SK-N-DZ (cell line): ENCODE data around the gene ALDH1L1.

ENCODE experiments used
- DNase-seq: peaks from one replicate; pipeline ENCODE4 v3.0.0-alpha.2; 2015; ENCODE audit warnings: low spot score

Gene ALDH1L1

GRCh38 chr3:126134219-126134975, 46.0 kb downstream of the ALDH1L1 start:
- peak; percentile 56 for DNase-seq

- no peak for DNase-seq
Observed at GRCh38 chr3:126133606-126134005, 46.8 kb downstream of the ALDH1L1 start.

- DNase-seq = peak; percentile 37
Observed at GRCh38 chr3:126132751-126133511, 47.5 kb downstream of the ALDH1L1 start.

- DNase-seq = no peak
Observed at GRCh38 chr3:126131881-126132750, 48.3 kb downstream of the ALDH1L1 start.

GRCh38 chr3:126130981-126131745, 49.2 kb downstream of the ALDH1L1 start:
- no peak for DNase-seq

GRCh38 chr3:126130081-126130855, 50.1 kb downstream of the ALDH1L1 start:
- DNase-seq = no peak

- no peak for DNase-seq
Observed at GRCh38 chr3:126129398-126129891, 50.9 kb downstream of the ALDH1L1 start.

GRCh38 chr3:126128504-126129397, 51.6 kb downstream of the ALDH1L1 start:
- no peak for DNase-seq

GRCh38 chr3:126127904-126128303, 52.5 kb downstream of the ALDH1L1 start:
- DNase-seq = no peak

- DNase-seq = no peak
Observed at GRCh38 chr3:126127452-126127851, 52.9 kb downstream of the ALDH1L1 start.

- DNase-seq = no peak
Observed at GRCh38 chr3:126126811-126127431, 53.5 kb downstream of the ALDH1L1 start.

GRCh38 chr3:126126286-126126685, 54.1 kb downstream of the ALDH1L1 start:
- no peak for DNase-seq

GRCh38 chr3:126125781-126126251, 54.6 kb downstream of the ALDH1L1 start:
- no peak for DNase-seq

- no peak for DNase-seq
Observed at GRCh38 chr3:126125341-126125740, 55.0 kb downstream of the ALDH1L1 start.

GRCh38 chr3:126124896-126125295, 55.5 kb downstream of the ALDH1L1 start:
- DNase-seq = no peak

- no peak for DNase-seq
Observed at GRCh38 chr3:126124148-126124868, 56.1 kb downstream of the ALDH1L1 start.

- no peak for DNase-seq
Observed at GRCh38 chr3:126121632-126122031, 58.8 kb downstream of the ALDH1L1 start.

- DNase-seq = no peak
Observed at GRCh38 chr3:126121074-126121473, 59.3 kb downstream of the ALDH1L1 start.
